Vagina (tissue), 2 donors: ENCODE results near the gene CHPF.

Experiments
- POLR2A ChIP-seq, 2 donors: fragments of 450-650 bp; IDR thresholded peaks; one replicate each; pipeline ENCODE4 v1.6.1; 2017; ENCODE audit warnings: antibody characterized with exemption in 2 of 2, mild to moderate bottlenecking in 2 of 2, moderate library complexity in 2 of 2
- POLR2AphosphoS5 ChIP-seq, 2 donors: sonication (generic); formaldehyde crosslinking; IDR thresholded peaks; one replicate each; pipeline ENCODE4 v1.9.0; 2017; ENCODE audit warnings: antibody characterized with exemption in 2 of 2, mild to moderate bottlenecking in 2 of 2, low read depth in 1 of 2; ENCODE audit not compliant: insufficient read depth in 1 of 2
- TF ChIP-seq, protein P1 (sequence below), 3 experiments: fragments of 450-650 bp in 2 of 3; fragments of 200-600 bp in 1 of 3; sonication (generic) in 1 of 3; IDR thresholded peaks; one replicate each; pipeline ENCODE4 v1.5.1; 2017 to 2019; ENCODE audit warnings: antibody characterized with exemption in 3 of 3, mild to moderate bottlenecking in 2 of 3, moderate library complexity in 2 of 3

DNA sequence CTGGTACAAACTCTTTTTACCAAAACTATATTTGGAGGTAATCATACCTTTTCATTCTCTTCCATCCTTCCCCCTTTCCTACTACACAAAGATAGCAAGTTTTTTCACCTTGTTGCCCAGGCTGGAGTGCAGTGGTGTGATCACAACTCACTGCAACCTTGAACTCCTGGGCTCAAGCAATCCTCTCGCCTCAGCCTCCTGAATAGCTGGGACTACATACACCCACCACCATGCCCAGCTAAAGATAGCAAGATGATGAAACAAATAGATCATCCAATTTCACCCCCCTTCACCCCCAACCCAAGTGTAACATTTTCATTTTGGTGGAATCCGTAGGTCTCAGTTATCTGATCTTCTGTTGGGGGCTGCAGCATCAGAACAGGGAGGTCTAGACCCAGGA is 49.5 kb upstream of the CHPF start:
- TF ChIP-seq POLR2A (IDR thresholded peaks at IDR 0.05) (no peak), POLR2AphosphoS5 (IDR thresholded peaks at IDR 0.05; ENCODE audit: insufficient read depth in 1 of 2, low read depth in 1 of 2) (no peak)
- TF ChIP-seq, protein P1, sequence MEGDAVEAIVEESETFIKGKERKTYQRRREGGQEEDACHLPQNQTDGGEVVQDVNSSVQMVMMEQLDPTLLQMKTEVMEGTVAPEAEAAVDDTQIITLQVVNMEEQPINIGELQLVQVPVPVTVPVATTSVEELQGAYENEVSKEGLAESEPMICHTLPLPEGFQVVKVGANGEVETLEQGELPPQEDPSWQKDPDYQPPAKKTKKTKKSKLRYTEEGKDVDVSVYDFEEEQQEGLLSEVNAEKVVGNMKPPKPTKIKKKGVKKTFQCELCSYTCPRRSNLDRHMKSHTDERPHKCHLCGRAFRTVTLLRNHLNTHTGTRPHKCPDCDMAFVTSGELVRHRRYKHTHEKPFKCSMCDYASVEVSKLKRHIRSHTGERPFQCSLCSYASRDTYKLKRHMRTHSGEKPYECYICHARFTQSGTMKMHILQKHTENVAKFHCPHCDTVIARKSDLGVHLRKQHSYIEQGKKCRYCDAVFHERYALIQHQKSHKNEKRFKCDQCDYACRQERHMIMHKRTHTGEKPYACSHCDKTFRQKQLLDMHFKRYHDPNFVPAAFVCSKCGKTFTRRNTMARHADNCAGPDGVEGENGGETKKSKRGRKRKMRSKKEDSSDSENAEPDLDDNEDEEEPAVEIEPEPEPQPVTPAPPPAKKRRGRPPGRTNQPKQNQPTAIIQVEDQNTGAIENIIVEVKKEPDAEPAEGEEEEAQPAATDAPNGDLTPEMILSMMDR (IDR thresholded peaks at IDR 0.05), result no peak
